Measurements from ENCODE around the gene KIAA2012.

The KIAA2012 gene

GRCh38 chr2:202148515-202149154 is 75.6 kb downstream of the KIAA2012 start:
- DNase-seq (ENCODE audit: low read depth), result no peak
- H3K4me3 ChIP-seq (ENCODE audit: low read depth, low read length), result no peak overlapping the region
- TF ChIP-seq MYC (IDR thresholded peaks at IDR 0.05; ENCODE audit: low read depth, low read length) (no peak), CTCF (IDR thresholded peaks at IDR 0.05; ENCODE audit: low read depth, low read length) (no peak), MAX (IDR thresholded peaks at IDR 0.05; ENCODE audit: low read depth, low read length) (no peak), POLR2A (IDR thresholded peaks at IDR 0.05; ENCODE audit: extremely low read depth, insufficient read length) (no peak)

DNA sequence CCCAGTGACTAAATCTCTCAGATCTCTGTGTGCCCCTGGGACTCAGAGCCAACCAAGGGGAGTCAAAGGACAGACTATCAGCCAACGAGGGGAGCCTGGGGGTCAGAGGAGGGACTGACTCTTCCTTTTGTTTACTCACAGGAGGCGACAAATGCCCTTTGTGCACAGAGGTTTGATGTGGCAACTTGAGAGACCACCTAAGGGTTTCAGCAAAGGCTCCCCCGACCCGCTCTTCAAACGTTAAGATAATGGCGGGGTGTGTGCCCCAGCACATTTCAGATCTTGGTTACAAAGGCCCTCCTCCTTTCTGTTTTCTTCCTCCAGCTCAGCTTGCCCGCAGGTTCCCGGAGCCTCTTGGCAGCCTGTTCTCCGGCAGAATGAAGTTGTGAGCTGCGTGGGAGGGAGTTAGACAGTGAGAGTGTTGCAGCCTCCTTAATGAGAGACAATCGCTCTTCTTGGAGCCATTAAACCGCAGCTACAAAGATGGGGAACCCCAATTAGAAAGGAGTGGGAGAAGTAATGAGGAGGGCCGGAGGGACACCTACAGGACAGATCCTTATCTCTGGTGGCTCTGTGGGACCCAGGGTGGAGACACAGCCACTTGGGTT is 76.2 kb downstream of the KIAA2012 start:
- DNase-seq (ENCODE audit: low read depth), result no peak
- no peak overlapping the region for H3K4me3 ChIP-seq (ENCODE audit: low read depth, low read length)
- TF ChIP-seq MYC (IDR thresholded peaks at IDR 0.05; ENCODE audit: low read depth, low read length), result no peak
- TF ChIP-seq CTCF (IDR thresholded peaks at IDR 0.05; ENCODE audit: low read depth, low read length), result no peak
- no peak for TF ChIP-seq MAX (IDR thresholded peaks at IDR 0.05; ENCODE audit: low read depth, low read length)
- TF ChIP-seq POLR2A (IDR thresholded peaks at IDR 0.05; ENCODE audit: extremely low read depth, insufficient read length), result no peak

DNA sequence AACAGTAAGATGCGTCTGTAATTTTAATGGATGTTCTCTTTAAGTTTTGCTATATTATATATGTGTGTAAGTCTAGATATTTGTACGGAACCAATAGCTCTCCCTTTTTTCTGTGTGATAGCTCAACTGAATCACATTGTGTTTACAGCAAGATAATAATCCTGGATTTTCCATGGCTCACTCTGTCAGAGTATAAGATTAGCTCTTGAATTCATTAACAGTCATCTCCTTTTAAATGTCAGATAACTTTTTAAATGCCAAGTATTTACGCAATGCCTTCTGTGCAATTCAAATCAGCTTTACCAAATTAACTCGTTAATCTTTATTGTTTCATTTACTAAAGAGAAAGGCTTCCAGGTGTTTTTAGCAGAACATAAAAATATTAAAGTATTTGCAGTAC is 76.9 kb downstream of the KIAA2012 start:
- no peak for DNase-seq (ENCODE audit: low read depth)
- TF ChIP-seq MAX (IDR thresholded peaks at IDR 0.05; ENCODE audit: low read depth, low read length) (no peak), CTCF (IDR thresholded peaks at IDR 0.05; ENCODE audit: low read depth, low read length) (no peak), MYC (IDR thresholded peaks at IDR 0.05; ENCODE audit: low read depth, low read length) (no peak), POLR2A (IDR thresholded peaks at IDR 0.05; ENCODE audit: extremely low read depth, insufficient read length) (no peak)
- no peak overlapping the region for H3K4me3 ChIP-seq (ENCODE audit: low read depth, low read length)

DNA sequence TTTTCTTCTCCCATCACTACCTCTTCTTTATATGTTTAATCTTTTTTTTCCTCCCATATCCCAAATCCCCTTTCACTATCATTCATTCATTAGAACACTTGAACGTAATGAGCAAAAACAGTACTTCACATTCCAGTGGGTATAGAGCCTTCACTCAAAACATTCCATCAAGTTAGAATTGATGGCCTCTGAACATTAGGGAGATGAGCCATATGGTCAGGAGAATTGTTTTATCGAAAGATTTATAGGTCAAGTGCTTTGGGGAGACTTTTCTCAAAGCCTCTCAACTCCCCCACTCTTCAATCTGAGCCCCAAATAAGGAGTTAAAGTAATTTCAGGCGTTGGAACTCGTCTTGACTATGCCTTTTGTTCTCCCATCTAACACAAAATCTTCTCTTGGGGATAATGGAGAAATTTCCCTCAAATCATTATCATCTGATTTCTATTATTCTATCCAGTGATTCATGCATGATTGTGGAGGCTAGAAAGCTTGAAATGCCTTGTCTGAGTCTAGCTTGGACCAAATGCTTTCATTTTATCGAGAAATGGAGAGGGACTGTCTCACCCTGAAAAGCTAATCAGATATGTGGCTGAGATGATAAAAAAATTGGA is 79.2 kb downstream of the KIAA2012 start:
- DNase-seq (ENCODE audit: low read depth), result no peak
- H3K4me3 ChIP-seq (ENCODE audit: low read depth, low read length), result no peak overlapping the region
- TF ChIP-seq CTCF (IDR thresholded peaks at IDR 0.05; ENCODE audit: low read depth, low read length) (no peak), POLR2A (IDR thresholded peaks at IDR 0.05; ENCODE audit: extremely low read depth, insufficient read length) (no peak), MAX (IDR thresholded peaks at IDR 0.05; ENCODE audit: low read depth, low read length) (no peak), MYC (IDR thresholded peaks at IDR 0.05; ENCODE audit: low read depth, low read length) (no peak)

- TF ChIP-seq MYC (IDR thresholded peaks at IDR 0.05; ENCODE audit: low read depth, low read length) (no peak), MAX (IDR thresholded peaks at IDR 0.05; ENCODE audit: low read depth, low read length) (no peak), POLR2A (IDR thresholded peaks at IDR 0.05; ENCODE audit: extremely low read depth, insufficient read length) (no peak), CTCF (IDR thresholded peaks at IDR 0.05; ENCODE audit: low read depth, low read length) (no peak)
- no peak overlapping the region for H3K4me3 ChIP-seq (ENCODE audit: low read depth, low read length)
- DNase-seq (ENCODE audit: low read depth), result no peak
Observed at GRCh38 chr2:202154613-202155012, 81.6 kb downstream of the KIAA2012 start.

All from NB4 (cell line).